Left renal cortex interstitium (tissue), 4 donors: ENCODE results near the gene RIPOR3. TPM values are rescaled to one million over a fixed set of nuclear protein-coding genes. Genes with fewer than 3 reads are reported as not detected.
"Not testable (repeated sequence)": the region's sequence is repeated elsewhere in the genome, so short reads cannot be mapped to it uniquely, and the experiment has no call there.

Source experiments
- DNase-seq, 4 donors: peaks; one replicate each; pipeline ENCODE4 v3.0.0-alpha.2; 2013; ENCODE audit warnings: low read depth in 4 of 4, low spot score in 2 of 4, missing footprints in 1 of 4
- polyA plus RNA-seq, 4 donors: library from polyadenylated mRNA; unstranded; fragments of 120-200 nt; gene quantifications; one replicate each; pipeline ENCODE4 v1.2.1, GENCODE V29; 2013; ENCODE audit not compliant: insufficient read length in 4 of 4

RIPOR3 gene
- polyA plus RNA-seq, 4 donors: 6.4 to 10.0 (median 8.0) TPM

GRCh38 chr20:50635676-50636600, 55.4 kb downstream of the RIPOR3 start:
- peak in 1 of 4 donors; percentile 51 for DNase-seq

GRCh38 chr20:50635014-50635557, 56.3 kb downstream of the RIPOR3 start:
- no peak for DNase-seq

- DNase-seq: no peak
Measured at GRCh38 chr20:50634191-50634590, 57.2 kb downstream of the RIPOR3 start.

GRCh38 chr20:50633361-50633760, 58.0 kb downstream of the RIPOR3 start:
- no peak for DNase-seq

GRCh38 chr20:50632701-50633100, 58.6 kb downstream of the RIPOR3 start:
- no peak for DNase-seq

DNA sequence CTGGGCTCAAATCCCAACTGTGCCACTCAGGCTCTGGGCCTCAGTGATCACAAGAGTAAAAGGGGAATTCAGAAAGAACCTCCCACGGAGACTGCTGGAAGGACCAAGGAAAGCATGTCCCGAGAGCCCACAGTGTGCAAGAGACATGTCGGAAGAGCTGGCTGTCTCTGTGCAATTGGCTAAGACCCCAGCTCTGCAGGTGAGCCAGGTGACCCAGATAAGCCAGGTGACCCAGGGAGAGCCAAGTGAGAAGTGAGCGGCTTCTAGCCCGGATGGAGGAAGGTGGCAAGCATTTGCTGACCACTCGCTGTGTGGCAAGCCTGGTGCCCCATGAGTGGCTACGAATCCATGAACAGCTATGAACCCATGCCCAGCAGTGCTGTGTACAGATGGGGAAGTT, 59.1 kb downstream of the RIPOR3 start:
- no peak for DNase-seq

DNA sequence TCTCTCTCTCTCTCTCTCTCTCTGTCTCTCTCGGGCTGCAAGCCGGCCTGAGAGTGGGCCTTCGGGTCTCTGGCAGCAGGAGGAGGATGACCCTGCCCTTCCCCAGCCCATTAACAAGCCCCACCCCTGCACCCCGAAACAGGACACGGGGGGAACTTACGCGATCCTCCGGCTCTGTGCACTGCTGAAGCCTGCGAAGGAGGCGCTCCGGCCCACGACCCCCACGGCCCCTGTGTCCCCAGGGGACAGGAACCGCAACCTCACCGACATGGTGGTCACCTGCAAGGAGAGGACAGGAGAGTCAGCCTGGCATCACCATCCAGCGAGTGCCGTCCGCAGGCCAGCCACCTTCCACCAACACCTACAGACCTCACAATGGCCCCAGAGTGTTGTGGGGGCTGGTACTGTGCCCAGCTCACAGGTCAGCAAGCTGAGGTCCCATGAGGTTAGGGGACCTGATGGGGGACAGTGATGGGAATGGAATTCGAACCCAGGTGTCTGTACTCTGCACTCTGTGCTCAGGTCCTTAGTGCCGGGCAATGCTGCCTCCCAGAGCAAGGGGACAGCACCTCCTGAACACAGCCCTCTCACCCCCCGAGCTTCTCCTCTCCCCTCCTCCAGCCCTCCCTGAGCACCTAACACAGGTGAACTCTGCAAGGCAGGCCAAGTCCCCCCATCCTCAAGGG, 60.6 kb downstream of the RIPOR3 start:
- DNase-seq: no peak

- no peak for DNase-seq
Measured at GRCh38 chr20:50629670-50630045, 61.7 kb downstream of the RIPOR3 start.

- DNase-seq: no peak
Measured at GRCh38 chr20:50628853-50629669, 62.3 kb downstream of the RIPOR3 start.

DNA sequence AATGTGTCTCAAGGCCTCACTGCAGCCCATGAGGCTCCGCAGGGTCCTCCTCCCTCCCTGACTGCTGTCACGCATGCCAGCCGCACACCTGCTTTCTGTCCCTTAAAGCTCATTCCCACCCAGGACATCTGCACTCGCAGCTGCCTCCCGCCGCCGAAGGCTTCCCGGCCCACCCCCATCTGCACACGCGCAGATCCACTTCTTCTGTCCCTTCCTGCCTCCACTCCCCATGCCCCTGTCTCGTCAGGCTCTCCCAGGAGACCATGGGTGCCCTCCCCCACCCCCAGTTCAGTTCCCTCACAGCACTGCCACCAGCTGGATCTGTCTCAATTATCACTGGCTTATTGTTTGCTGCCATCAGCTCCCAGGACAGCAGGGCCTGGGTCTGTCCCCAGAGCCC, 63.0 kb downstream of the RIPOR3 start:
- no peak for DNase-seq

DNA sequence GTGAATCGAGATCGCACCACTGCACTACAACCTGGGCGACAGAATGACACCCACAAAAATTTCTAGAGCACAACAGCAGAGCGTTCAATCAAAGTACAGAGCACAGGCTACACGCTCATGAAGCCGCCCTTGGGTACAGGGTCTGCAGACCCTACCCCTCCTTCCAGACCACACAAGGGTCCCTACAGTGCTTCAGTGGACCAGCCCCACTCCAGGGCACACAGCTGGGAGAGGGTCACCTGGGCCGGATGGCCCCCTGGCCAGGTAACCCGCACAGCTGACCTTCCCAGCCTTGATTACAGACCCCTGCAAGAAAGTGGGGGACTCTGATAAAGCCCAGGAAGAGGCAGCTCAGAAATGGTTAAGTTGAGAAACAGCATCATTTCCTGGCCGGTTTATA, 63.6 kb downstream of the RIPOR3 start:
- no peak for DNase-seq

DNA sequence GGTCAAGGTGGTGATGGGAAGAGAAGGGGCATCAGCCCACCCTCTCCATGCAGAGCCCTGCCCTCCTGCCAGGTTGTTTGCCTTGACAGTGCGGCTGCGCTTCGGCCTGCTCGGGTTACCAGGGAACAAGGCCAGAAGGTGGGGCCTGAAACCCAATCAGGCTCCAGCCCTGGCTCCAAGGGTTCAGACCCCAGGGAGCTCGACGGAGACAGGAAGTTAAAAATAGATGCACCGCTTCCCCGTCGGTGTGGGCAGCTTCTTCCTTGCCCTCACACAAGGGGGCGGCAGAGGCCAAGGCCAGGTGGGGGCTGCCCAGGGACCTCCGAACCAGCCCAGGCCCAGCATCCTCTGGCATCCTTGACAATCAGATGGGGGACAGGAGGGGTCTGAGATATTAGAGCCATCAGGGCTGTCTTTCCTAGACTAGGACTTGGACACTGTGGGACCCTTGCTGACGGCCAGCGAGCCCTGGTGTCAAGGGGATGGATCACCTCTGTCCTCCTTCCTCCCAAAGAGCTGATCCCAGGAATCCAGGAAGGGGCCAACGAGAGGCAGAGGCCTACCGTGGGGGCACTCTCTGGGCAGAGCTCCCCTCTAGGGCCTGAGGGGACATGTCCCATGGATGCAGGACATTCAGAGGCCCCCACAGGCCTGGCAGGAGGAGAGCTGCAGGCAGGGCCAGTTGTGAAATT, 65.2 kb downstream of the RIPOR3 start:
- no peak for DNase-seq

- no peak for DNase-seq
Measured at GRCh38 chr20:50624351-50625016, 66.9 kb downstream of the RIPOR3 start.

DNA sequence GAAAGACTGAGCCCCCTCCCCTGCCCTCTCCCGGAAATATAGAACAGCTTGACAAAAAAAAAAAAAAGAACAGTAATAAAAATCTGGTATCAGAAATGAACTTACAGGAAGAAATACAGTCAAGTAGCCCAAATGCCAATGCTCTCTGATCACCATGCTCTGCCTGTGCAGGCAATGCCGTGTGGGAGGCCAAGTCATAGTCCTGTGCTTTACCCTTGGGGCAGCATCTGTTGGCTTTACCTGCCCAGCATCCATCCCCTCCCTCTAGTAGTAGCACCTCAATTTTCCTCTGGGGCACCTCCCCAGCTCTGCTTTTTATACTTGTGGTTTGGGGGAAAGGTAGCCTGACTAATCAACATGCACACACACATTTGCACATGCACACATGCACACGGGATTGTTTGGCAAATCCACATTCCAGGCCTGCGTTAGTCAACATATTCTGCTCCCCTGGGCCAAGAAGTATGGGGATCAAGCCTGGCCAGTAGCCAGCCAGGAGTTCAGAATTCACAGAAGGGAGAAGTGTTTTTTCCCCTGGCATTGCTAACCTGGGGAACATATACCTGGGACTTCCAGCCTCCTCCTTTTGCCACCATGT, 70.2 kb downstream of the RIPOR3 start:
- no peak for DNase-seq

DNA sequence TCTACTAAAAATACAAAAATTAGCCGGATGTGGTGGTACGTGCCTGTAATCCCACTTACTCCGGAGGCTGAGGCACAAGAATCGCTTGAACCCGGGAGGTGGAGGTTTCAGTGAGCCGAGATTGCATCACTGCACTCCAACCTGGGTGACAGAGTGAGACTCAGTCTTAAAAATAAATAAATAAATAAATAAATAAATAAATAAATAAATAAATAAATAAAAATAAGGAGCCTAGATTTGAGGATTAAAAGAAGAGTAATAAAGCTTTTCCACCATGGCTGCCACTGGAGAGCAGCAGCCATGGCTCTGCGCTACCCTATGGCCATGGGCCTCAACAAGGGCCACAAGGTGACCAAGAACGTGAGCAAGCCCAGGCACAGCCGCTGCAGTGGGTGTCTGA, 70.9 kb downstream of the RIPOR3 start:
- not testable (repeated sequence) for DNase-seq

GRCh38 chr20:50618537-50618936, 72.8 kb downstream of the RIPOR3 start:
- DNase-seq: no peak

- DNase-seq: no peak
Measured at GRCh38 chr20:50617022-50617421, 74.3 kb downstream of the RIPOR3 start.

- DNase-seq: no peak
Measured at GRCh38 chr20:50615407-50615806, 75.9 kb downstream of the RIPOR3 start.

GRCh38 chr20:50613438-50614169, 77.7 kb downstream of the RIPOR3 start:
- no peak for DNase-seq
